NCI-H2227 (cell line): ENCODE results near the gene MESP1.

Experiments
- DNase-seq: peaks from one replicate; lab custom pipeline; 2025; ENCODE audit not compliant: unreplicated experiment; lab: John Stamatoyannopoulos, UW

The MESP1 gene

DNA sequence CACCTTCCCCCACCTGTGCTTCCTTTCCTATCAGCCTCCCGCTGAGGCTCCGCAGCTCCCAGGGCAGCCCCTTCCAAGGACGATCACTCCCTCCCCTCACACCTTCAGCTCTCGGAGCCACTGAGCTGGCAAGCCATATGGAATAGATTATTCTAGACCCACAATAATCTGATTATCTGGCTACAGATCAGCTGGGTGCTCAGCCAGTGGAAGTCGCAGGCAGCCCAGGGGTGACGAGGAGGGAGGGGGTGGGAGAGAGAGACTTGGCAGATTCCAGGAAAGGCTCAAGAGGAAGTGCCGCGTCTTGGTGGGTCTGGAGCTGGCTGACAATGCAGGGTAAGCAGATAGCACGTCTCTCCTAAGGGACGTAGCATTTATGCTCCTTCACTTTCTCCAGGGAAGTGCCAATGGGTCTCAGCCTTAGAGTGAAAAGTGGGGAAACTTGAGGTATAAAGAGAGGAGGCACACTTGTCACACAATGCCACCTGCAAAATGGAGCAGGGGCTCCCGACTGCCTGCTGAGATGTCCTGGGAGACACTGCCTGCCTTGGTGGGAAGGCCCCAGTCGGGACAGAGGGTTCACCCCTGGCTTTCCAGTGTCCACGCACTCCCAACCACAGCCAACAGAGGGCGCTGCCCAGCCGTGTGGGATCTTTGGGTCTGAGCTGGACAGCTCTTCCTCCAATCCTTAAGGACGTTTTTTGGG is 9.4 kb upstream of the MESP1 start:
- DNase-seq = peak; percentile 75

- no peak for DNase-seq
Observed at GRCh38 chr15:89759835-89760234, 8.8 kb upstream of the MESP1 start.

- DNase-seq = no peak
Observed at GRCh38 chr15:89758981-89759380, 7.9 kb upstream of the MESP1 start.

DNA sequence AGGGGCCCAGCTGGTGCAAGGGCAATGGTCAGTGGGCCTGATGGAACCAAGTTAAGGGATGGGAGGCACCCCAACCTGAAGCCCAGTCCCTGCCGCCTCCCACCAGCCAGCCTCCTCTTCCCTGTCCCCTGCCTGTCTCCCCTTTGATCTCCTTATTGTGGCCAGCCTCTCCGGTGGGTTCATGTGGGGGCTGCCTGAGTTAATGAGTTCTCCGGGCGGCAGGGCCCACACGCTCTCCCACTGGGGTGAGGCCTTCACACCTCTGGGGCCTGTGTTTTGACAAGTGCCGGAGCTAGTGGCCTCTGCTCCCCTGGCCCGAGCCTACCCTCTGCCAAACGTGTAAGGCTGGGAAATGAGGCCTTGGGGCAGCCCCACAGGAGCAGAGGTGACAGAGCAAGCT is 7.2 kb upstream of the MESP1 start:
- no peak for DNase-seq

DNA sequence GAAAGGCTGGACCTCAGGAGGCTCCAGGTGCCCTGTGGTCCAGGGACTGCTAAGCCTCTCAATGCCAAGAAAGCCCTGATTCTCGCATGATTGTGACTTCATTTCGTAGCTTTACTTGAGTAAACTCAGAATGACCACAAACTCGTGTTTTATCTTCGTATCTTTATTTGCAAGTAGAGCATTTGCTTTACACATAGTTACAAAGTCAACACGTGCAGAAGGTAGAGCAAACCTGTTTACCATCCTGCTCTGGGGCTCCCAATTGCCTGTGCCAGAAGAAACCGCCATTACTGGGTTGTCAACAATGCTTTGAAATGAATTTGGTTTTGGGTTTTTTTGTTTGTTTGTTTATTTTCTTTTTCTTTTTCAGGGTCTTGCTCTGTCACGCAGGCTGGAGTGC is 5.8 kb upstream of the MESP1 start:
- DNase-seq = no peak

GRCh38 chr15:89755701-89756100 is 4.7 kb upstream of the MESP1 start:
- no peak for DNase-seq

- no peak for DNase-seq
Observed at GRCh38 chr15:89754361-89755154, 3.5 kb upstream of the MESP1 start.

GRCh38 chr15:89753855-89754254 is 2.8 kb upstream of the MESP1 start:
- DNase-seq = no peak

DNA sequence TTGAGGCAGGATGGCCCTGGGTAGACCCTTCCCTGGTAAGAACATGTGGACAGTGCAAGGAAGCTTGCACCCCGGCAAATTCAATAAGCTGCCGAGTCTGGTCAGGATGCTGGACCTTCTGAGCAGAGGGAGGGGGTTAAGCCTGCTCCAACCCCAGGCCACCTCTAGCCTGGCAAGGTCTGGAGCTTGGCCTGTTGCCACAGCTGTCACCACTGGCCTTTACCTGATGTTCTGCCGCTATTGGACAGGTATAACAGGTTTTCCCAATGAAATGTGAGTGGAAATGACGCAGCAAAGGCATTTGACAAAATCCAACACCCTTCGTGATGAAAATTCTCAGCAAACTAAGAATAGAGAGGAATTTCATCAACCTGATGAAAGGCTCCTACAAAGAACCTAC is 699 bp upstream of the MESP1 start:
- no peak for DNase-seq

- peak; percentile 36 for DNase-seq
Observed at GRCh38 chr15:89749951-89750559, 994 bp downstream of the MESP1 start.

GRCh38 chr15:89749526-89749925 is 1.5 kb downstream of the MESP1 start:
- DNase-seq = no peak

DNA sequence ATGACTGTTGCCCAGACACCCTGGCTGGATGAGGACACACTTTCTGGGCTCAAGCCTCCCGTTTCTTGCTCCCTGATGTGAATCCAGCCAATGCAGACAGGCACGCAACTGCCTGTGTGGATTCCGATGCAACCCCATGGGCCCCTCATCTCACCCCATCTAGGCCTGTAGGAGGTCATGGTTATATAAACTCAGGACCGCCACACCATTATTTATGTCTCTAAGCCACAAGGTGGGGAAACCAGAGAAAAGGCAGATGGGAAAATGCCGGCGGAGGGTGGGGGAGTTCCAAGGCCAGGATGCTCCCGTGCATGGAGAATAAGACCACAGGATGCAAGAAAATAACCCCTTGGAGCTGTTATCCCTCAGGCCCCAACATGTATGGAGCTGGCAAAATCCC is 2.0 kb downstream of the MESP1 start:
- DNase-seq = no peak

DNA sequence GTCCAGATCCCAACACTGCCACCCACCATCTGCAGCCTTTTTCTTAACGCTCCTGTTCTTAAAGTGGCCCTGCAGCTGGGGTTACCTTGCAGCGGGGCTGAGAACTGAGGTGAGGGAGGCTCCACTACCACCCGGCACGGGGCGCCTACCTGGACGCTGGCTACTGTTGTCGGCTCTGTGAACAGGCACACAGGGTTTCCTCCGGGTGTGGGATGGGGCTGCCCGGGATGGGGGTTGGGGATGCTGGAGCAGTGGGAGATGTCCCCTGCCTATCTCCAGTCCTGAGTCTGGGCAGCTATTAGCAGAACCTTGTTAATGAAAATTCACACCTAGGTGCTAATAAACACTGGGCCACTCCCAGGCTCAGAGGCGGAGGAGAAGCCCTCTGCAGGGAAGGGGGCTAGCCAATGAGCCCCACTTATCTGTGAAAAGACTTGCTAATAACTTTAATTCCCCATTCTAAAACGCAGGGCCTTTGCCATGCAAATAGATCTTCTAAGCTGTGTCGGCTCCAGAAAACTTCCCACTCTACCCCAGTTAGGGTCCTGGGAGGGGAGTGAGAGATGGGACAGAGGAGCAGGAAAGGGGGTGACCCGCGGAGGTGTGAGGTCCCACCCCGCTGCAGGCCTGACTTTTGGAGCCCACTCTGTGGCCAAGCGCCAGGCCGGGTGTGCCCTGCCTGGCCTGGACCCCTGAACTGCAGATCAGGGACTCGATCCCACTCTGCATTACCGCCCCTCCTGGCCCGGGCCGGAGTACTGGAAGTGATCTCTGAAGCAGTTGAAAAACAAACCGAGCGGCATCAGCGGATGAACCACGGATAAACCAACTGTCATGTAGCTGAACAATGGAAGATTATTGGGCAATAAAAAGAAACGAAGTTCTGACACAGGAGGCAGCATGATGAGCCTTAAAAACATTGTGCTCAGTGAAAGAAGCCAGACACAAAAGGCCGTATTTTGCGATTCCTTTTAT is 3.1 kb downstream of the MESP1 start:
- no peak for DNase-seq

DNA sequence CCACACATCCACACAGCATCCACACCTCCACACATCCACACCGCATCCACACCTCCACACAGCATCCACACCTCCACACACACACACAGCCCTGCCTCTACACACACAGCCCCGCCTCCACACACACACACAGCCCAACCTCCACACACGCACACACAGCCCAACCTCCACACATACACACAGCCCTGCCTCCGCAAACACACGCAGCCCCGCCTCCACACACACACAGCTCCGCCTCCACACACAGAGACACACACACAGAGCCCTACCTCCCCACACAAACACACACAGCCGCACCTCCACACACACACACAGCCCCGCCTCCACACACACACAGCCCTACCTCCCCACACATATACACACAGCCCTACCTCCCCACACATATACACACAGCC is 4.7 kb downstream of the MESP1 start:
- no peak for DNase-seq

- DNase-seq = no peak
Observed at GRCh38 chr15:89745768-89746167, 5.3 kb downstream of the MESP1 start.

DNA sequence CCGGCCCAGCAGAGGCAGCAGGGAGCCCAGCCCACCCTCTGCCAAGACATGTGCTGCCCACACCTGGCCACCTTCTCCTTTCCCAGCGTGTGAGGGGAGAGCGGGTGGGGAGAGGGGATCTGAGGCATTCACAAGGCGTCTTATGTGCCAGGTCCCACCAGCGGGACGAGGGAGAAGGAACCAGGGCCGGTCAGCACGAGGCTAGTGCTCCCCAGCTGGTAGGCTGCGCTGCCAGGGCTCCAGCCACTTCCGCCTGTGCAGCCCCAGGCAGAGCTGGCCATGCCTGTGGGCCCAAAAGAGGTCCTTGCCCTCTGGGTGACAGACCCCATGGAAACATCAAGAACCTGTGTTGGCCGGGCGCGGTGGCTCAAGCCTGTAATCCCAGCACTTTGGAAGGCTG is 5.9 kb downstream of the MESP1 start:
- DNase-seq = no peak

GRCh38 chr15:89743594-89743993 is 7.5 kb downstream of the MESP1 start:
- DNase-seq = no peak

- DNase-seq = no peak
Observed at GRCh38 chr15:89743011-89743410, 8.0 kb downstream of the MESP1 start.

GRCh38 chr15:89740137-89740536 is 10.9 kb downstream of the MESP1 start:
- peak; percentile 81 for DNase-seq

DNA sequence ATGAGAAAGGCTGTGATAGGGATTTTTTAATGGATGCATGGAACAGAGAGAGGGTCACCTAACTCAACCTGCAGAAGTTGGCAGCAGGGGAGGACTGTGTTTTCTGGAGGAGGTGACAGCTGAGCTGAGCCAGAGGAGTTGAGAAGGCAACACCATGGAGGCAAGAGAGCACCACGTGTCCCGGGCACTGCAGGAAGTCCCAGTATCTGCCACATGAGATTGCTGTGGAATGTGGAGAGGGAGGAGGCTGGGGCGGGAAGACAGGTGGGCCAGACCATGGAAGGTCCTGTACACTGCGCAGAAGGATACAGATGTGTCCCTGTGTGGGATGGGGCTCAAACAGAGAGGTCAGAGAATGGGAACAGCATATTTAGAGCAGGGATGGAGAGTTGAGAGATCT is 15.3 kb downstream of the MESP1 start:
- no peak for DNase-seq
